ENCODE measurements around the gene TBC1D32. TPM values are rescaled to one million over a fixed set of nuclear protein-coding genes. Genes with fewer than 3 reads are reported as not detected.

The TBC1D32 gene
- total RNA-seq, 1 donor from 2014 or later: 24.2 TPM

DNA sequence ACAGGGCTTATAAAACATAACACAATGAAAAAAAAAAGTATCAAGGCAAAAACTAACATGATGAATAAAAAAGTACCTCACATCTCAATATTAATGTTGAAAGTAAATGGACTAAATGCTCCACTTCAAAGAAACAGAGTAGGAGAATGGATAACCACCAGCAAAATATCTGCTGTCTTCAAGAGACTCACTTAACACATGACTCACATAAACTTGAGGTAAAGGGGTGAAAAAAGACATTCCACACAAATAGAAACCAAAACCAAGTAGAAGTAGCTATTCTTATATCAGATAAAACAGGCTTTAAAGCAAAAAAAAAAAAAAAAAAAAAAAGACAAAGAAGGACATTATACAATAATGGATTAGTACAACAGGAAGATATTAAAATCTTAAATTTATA, 86.9 kb downstream of the TBC1D32 start:
- Mint-ChIP-seq H3K27ac (ENCODE audit: unreplicated experiment) (no peak overlapping the region), H3K4me3 (ENCODE audit: unreplicated experiment) (no peak overlapping the region), H3K4me1 (ENCODE audit: low read depth, unreplicated experiment) (no peaks in the 10 kb centered on the region), H3K9me3 (ENCODE audit: unreplicated experiment) (peaks cover 3% of the 10 kb centered on the region), H3K27me3 (ENCODE audit: unreplicated experiment) (peaks cover 2% of the 10 kb centered on the region), H3K36me3 (ENCODE audit: unreplicated experiment) (peaks cover 18% of the 10 kb centered on the region)
- no peak for DNase-seq
- TF ChIP-seq, protein P1, sequence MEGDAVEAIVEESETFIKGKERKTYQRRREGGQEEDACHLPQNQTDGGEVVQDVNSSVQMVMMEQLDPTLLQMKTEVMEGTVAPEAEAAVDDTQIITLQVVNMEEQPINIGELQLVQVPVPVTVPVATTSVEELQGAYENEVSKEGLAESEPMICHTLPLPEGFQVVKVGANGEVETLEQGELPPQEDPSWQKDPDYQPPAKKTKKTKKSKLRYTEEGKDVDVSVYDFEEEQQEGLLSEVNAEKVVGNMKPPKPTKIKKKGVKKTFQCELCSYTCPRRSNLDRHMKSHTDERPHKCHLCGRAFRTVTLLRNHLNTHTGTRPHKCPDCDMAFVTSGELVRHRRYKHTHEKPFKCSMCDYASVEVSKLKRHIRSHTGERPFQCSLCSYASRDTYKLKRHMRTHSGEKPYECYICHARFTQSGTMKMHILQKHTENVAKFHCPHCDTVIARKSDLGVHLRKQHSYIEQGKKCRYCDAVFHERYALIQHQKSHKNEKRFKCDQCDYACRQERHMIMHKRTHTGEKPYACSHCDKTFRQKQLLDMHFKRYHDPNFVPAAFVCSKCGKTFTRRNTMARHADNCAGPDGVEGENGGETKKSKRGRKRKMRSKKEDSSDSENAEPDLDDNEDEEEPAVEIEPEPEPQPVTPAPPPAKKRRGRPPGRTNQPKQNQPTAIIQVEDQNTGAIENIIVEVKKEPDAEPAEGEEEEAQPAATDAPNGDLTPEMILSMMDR (IDR thresholded peaks at IDR 0.05; ENCODE audit: partially characterized antibody, unreplicated experiment): no peak

DNA sequence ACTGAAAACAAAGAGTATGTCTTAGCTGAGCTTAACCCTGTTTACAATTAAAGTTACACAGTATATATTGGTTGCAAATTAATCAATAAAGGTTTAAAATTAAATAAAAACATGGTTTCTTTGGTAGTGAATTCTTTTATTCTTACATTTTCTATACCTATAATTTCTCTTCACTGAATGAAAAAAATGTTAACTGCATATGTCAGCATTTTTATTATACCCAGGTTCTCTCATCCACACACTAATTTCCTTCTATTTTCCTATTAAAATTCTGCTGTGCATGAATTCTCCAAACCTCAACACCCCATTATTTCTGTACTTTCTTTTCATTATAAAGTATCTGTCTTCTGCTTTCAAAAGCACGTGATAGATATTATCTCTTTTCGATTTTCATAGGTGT, 91.9 kb downstream of the TBC1D32 start:
- H3K27me3 Mint-ChIP-seq (ENCODE audit: unreplicated experiment): peaks cover 4% of the 10 kb centered on the region
- peaks cover 7% of the 10 kb centered on the region for H3K36me3 Mint-ChIP-seq (ENCODE audit: unreplicated experiment)
- H3K4me3 Mint-ChIP-seq (ENCODE audit: unreplicated experiment): no peak overlapping the region
- no peak overlapping the region for H3K27ac Mint-ChIP-seq (ENCODE audit: unreplicated experiment)
- no peaks in the 10 kb centered on the region for H3K4me1 Mint-ChIP-seq (ENCODE audit: low read depth, unreplicated experiment)
- no peaks in the 10 kb centered on the region for H3K9me3 Mint-ChIP-seq (ENCODE audit: unreplicated experiment)
- DNase-seq: no peak
- TF ChIP-seq, protein P1 (IDR thresholded peaks at IDR 0.05; ENCODE audit: partially characterized antibody, unreplicated experiment): no peak

DNA sequence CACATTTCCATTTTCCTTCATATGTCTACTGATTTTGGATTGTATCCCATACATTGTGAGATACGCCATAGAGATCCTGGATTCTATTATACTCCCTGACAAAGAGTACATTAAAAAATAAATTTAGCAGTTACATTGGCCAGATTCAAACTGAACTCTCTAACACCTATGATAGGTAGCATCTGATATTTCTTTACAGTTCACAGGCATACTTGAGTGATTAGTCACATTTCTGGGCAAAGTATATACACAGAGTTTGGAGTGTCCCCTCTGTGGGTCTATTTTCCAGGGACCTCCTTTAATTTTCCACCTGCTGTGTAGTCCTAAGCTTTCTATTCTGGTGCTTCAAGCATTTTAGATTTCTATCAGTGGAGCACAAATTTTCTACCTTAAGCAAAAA, 96.4 kb downstream of the TBC1D32 start:
- TF ChIP-seq, protein P1 (IDR thresholded peaks at IDR 0.05; ENCODE audit: partially characterized antibody, unreplicated experiment): no peak
- DNase-seq: no peak
- Mint-ChIP-seq H3K4me1 (ENCODE audit: low read depth, unreplicated experiment) (peaks cover 4% of the 10 kb centered on the region), H3K27ac (ENCODE audit: unreplicated experiment) (no peak overlapping the region), H3K36me3 (ENCODE audit: unreplicated experiment) (peaks cover 7% of the 10 kb centered on the region), H3K9me3 (ENCODE audit: unreplicated experiment) (peaks cover 4% of the 10 kb centered on the region), H3K4me3 (ENCODE audit: unreplicated experiment) (no peak overlapping the region), H3K27me3 (ENCODE audit: unreplicated experiment) (peaks cover 4% of the 10 kb centered on the region)

DNA sequence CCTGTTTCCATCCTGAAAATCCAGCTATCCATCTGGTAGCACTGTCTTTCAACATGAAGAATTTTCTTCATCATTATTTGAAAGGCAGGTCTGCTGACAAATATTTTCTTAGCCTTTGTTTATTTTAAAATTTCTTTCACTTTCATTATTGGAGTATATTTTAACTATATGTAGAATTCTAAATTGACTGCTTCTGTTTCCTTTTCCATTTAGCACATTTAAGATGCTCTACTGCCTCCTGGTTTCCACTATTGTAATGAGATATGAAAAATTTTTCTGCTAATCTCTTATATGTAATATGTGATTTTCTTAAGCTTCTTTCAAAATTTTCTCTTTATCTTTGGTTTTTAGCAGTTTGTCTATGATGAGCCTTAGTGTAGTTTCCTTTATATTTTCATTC, 97.3 kb downstream of the TBC1D32 start:
- Mint-ChIP-seq H3K36me3 (ENCODE audit: unreplicated experiment) (peaks cover 7% of the 10 kb centered on the region), H3K9me3 (ENCODE audit: unreplicated experiment) (peaks cover 4% of the 10 kb centered on the region), H3K4me3 (ENCODE audit: unreplicated experiment) (no peak overlapping the region), H3K27me3 (ENCODE audit: unreplicated experiment) (peaks cover 4% of the 10 kb centered on the region), H3K4me1 (ENCODE audit: low read depth, unreplicated experiment) (peaks cover 4% of the 10 kb centered on the region), H3K27ac (ENCODE audit: unreplicated experiment) (no peak overlapping the region)
- no peak for DNase-seq
- TF ChIP-seq, protein P1 (IDR thresholded peaks at IDR 0.05; ENCODE audit: partially characterized antibody, unreplicated experiment): no peak

DNA sequence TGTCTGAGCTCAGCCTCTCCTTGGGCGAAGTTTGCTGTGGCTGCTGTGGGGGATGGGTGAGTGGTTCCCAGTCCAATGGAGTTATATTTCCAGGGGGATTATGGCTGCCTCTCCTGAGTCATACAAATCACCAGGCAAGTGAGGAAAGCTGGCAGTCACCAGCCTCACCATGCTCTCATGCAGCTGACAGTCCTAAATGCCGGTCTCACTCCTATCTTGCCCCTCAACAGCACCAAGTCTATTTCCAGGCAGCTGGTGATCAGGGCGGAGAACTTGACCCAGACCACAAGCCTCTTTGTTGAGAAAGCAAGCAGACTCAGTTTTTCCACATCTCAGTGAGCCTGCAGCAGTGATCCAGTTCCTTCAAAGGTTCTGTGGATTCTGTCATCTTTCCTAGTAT, 98.9 kb downstream of the TBC1D32 start:
- H3K9me3 Mint-ChIP-seq (ENCODE audit: unreplicated experiment): peaks cover 4% of the 10 kb centered on the region
- H3K36me3 Mint-ChIP-seq (ENCODE audit: unreplicated experiment): peaks cover 7% of the 10 kb centered on the region
- H3K4me1 Mint-ChIP-seq (ENCODE audit: low read depth, unreplicated experiment): peaks cover 4% of the 10 kb centered on the region
- no peak overlapping the region for H3K27ac Mint-ChIP-seq (ENCODE audit: unreplicated experiment)
- peaks cover 4% of the 10 kb centered on the region for H3K27me3 Mint-ChIP-seq (ENCODE audit: unreplicated experiment)
- no peak overlapping the region for H3K4me3 Mint-ChIP-seq (ENCODE audit: unreplicated experiment)
- no peak for DNase-seq
- TF ChIP-seq, protein P1 (IDR thresholded peaks at IDR 0.05; ENCODE audit: partially characterized antibody, unreplicated experiment): no peak

All from glutamatergic neuron (in vitro differentiated cells).